HCT116 (cell line): ENCODE measurements around the gene GALNT17. TPM values are rescaled to one million over a fixed set of nuclear protein-coding genes. Genes with fewer than 3 reads are reported as not detected.

Source experiments
- ATAC-seq: fragments of 200-7000 bp; cut with Tn5 transposase; 2 replicates; pipeline ENCODE4 v1.9.1; 2020; ENCODE audit warnings: mild to moderate bottlenecking, moderate library complexity
- BruUV-seq: library from RNA; stranded (reverse); fragments of 400-500 nt; replicated peaks from 2 replicates; lab custom pipeline; 2021; lab: Mats Ljungman, UMichigan
- CTCF ChIA-PET: fragments of 300-600 bp; sonication (Branson Sonifier 250); formaldehyde crosslinking; loops from one replicate; lab custom pipeline; 2021; ENCODE audit warnings: antibody characterized with exemption; lab: Charles Lee
- POLR2A ChIA-PET: fragments of 300-600, 350-600 bp; sonication (Branson Sonifier 250); formaldehyde crosslinking; loops from one replicate; lab custom pipeline; 2021; ENCODE audit warnings: antibody characterized with exemption; lab: Charles Lee
- RAD21 ChIA-PET, 2 experiments: fragments of 300-600 bp; sonication (Branson Sonifier 250); formaldehyde crosslinking; loops; one replicate each; lab custom pipeline; 2023; ENCODE audit warnings: low total read pairs in 2 of 2; ENCODE audit not compliant: uncharacterized antibody in 2 of 2, unreplicated experiment in 2 of 2, low non-redundant PET in 1 of 2; lab: Charles Lee
- DNase-seq: peaks from one replicate; pipeline ENCODE4 v3.0.0-alpha.2; 2010; ENCODE audit warnings: low read depth, low spot score
- H2AFZ ChIP-seq: fragments of 200-600 bp; shearing (Covaris generic), sonication (generic); 2 replicates; pipeline ENCODE4 v1.6.1; 2017; ENCODE audit warnings: low read depth, mixed run types, mixed read lengths, antibody characterized with exemption, low read length; ENCODE audit not compliant: poor library complexity, severe bottlenecking
- H3K27ac ChIP-seq: 2 replicates; pipeline ENCODE4 v1.5.1; 2012; ENCODE audit warnings: low read depth, low read length
- H3K27me3 ChIP-seq: fragments of 200-600 bp; sonication (generic); 2 replicates; pipeline ENCODE4 v1.6.1; 2016; ENCODE audit warnings: mixed run types, low read length, mixed read lengths; ENCODE audit not compliant: insufficient read depth
- H3K36me3 ChIP-seq, 2 experiments: fragments of 200-500 bp in 1 of 2; fragments of 200-600 bp in 1 of 2; sonication (Bioruptor generic) in 1 of 2; sonication (generic) in 1 of 2; 2 replicates each; pipeline versions ENCODE4 v1.5.1 to v1.6.1; 2014 to 2016; ENCODE audit warnings: low read length in 2 of 2, inconsistent platforms in 1 of 2, mixed read lengths in 1 of 2, mixed run types in 1 of 2; ENCODE audit not compliant: insufficient read depth in 2 of 2, control insufficient read depth in 1 of 2
- H3K4me1 ChIP-seq, 2 experiments: fragments of 200-600 bp in 1 of 2; sonication (generic) in 1 of 2; 2 replicates each; pipeline versions ENCODE4 v1.5.1 to v1.6.1; 2012 to 2017; ENCODE audit warnings: low read length in 2 of 2, inconsistent platforms in 1 of 2, mild to moderate bottlenecking in 1 of 2, mixed read lengths in 1 of 2, mixed run types in 1 of 2, moderate library complexity in 1 of 2; ENCODE audit not compliant: insufficient read depth in 2 of 2, control insufficient read depth in 1 of 2
- H3K4me2 ChIP-seq: fragments of 200-600 bp; sonication (generic); 2 replicates; pipeline ENCODE4 v1.6.1; 2017; ENCODE audit warnings: mixed run types, low read length, mixed read lengths
- H3K4me3 ChIP-seq, 2 experiments: fragments of 200-600 bp in 1 of 2; sonication (generic) in 1 of 2; replicated peaks in 1 of 2; 2 replicates each; pipeline ENCODE4 v1.5.1; 2011 to 2016; ENCODE audit warnings: low read length in 2 of 2, control low read depth in 1 of 2, low read depth in 1 of 2, mild to moderate bottlenecking in 1 of 2, mixed read lengths in 1 of 2, mixed run types in 1 of 2
- H3K79me2 ChIP-seq: fragments of 200-600 bp; sonication (generic); 2 replicates; pipeline ENCODE4 v1.6.1; 2017; ENCODE audit warnings: mild to moderate bottlenecking, mixed run types, low read length, moderate library complexity, mixed read lengths; ENCODE audit not compliant: insufficient read depth
- H3K9ac ChIP-seq: fragments of 200-600 bp; sonication (generic); 2 replicates; pipeline ENCODE4 v1.6.1; 2016; ENCODE audit warnings: low read length, mixed read lengths
- H3K9me2 ChIP-seq: fragments of 200-600 bp; sonication (generic), shearing (Covaris generic); 2 replicates; pipeline ENCODE4 v1.6.1; 2017; ENCODE audit warnings: mixed run types, mild to moderate bottlenecking, moderate library complexity; ENCODE audit not compliant: insufficient read depth
- H3K9me3 ChIP-seq, 2 experiments: fragments of 200-500 bp in 1 of 2; fragments of 200-600 bp in 1 of 2; sonication (Bioruptor generic) in 1 of 2; sonication (generic) in 1 of 2; 2 replicates each; pipeline ENCODE4 v1.6.1; 2014 to 2017; ENCODE audit warnings: low read length in 2 of 2, mixed read lengths in 2 of 2, inconsistent platforms in 1 of 2, low read depth in 1 of 2, mild to moderate bottlenecking in 1 of 2, mixed run types in 1 of 2, moderate library complexity in 1 of 2; ENCODE audit not compliant: control insufficient read depth in 1 of 2, insufficient read depth in 1 of 2
- H4K20me1 ChIP-seq: fragments of 200-600 bp; sonication (generic), shearing (Covaris generic); 2 replicates; pipeline ENCODE4 v1.6.1; 2017; ENCODE audit warnings: mixed run types, mild to moderate bottlenecking, moderate library complexity; ENCODE audit not compliant: insufficient read depth
- CBX3 ChIP-seq: IDR thresholded peaks from 2 replicates; pipeline ENCODE4 v1.6.1; 2012; ENCODE audit warnings: low read depth
- CEBPB ChIP-seq: IDR thresholded peaks from 2 replicates; pipeline ENCODE4 v1.6.1; 2012; ENCODE audit warnings: low read depth
- EGR1 ChIP-seq: IDR thresholded peaks from 2 replicates; pipeline ENCODE4 v1.6.1; 2012; ENCODE audit warnings: low read depth
- ELF1 ChIP-seq: IDR thresholded peaks from 2 replicates; pipeline ENCODE4 v1.6.1; 2012; ENCODE audit warnings: low read depth, borderline replicate concordance
- EZH2phosphoT487 ChIP-seq: fragments of 200-600 bp; IDR thresholded peaks from 2 replicates; pipeline ENCODE4 v1.6.1; 2018; ENCODE audit warnings: antibody characterized with exemption, borderline replicate concordance
- MAX ChIP-seq: IDR thresholded peaks from 2 replicates; pipeline ENCODE4 v1.6.1; 2012
- POLR2A ChIP-seq: IDR thresholded peaks from 2 replicates; pipeline ENCODE4 v1.7.0; 2011; ENCODE audit warnings: borderline replicate concordance; ENCODE audit not compliant: insufficient read depth, insufficient read length; ENCODE audit errors: extremely low read depth
- POLR2AphosphoS5 ChIP-seq: IDR thresholded peaks from 2 replicates; pipeline ENCODE4 v1.6.1; 2011; ENCODE audit warnings: mild to moderate bottlenecking, low read depth, low read length, moderate library complexity
- RAD21 ChIP-seq: IDR thresholded peaks from 2 replicates; pipeline ENCODE4 v1.6.1; 2012; ENCODE audit warnings: low read depth, mild to moderate bottlenecking
- SP1 ChIP-seq: IDR thresholded peaks from 2 replicates; pipeline ENCODE4 v1.6.1; 2012; ENCODE audit warnings: low read depth
- YY1 ChIP-seq: IDR thresholded peaks from 2 replicates; pipeline ENCODE4 v1.6.1; 2011; ENCODE audit warnings: low read length, low read depth, moderate library complexity, mild to moderate bottlenecking; ENCODE audit not compliant: insufficient replicate concordance; ENCODE audit errors: extremely low read depth
- intact Hi-C: fragments of 100-400 bp; cut with micrococcal nuclease; formaldehyde crosslinking; loops from 2 replicates; pipeline ENCODE4 v1.10.0; 2022
- total RNA-seq: library from RNA; stranded (reverse); gene quantifications from one replicate; pipeline ENCODE4 v1.2.1, GENCODE V29; 2021; ENCODE audit not compliant: unreplicated experiment

GALNT17 gene
- total RNA-seq, 1 experiment from 2014 or later, result not detected

- TF ChIP-seq ELF1 (no peak), SP1 (no peak)
Measured at GRCh38 chr7:71237945-71238344, 106.0 kb downstream of the GALNT17 start (continued).

GRCh38 chr7:71238581-71239295, 106.8 kb downstream of the GALNT17 start:
- TF ChIP-seq YY1, result no peak
- no TSS peak for BruUV-seq

GRCh38 chr7:71239586-71240268, 107.8 kb downstream of the GALNT17 start:
- H3K9me3 ChIP-seq, result peaks cover 3 to 8% of the 10 kb centered on the region in 2 experiments; a peak in 2 of 4 replicates
- H3K4me2 ChIP-seq, result no peak overlapping the region
- no peaks in the 10 kb centered on the region for H4K20me1 ChIP-seq
- no peak overlapping the region for H3K4me3 ChIP-seq
- no peaks in the 10 kb centered on the region for H3K79me2 ChIP-seq
- DNase-seq (no peak), ATAC-seq (no peak)
- H3K36me3 ChIP-seq, result no peaks in the 10 kb centered on the region
- no peak overlapping the region for H2AFZ ChIP-seq
- BruUV-seq, result no TSS peak
- no peak overlapping the region for H3K27ac ChIP-seq
- no peaks in the 10 kb centered on the region for H3K4me1 ChIP-seq
- no peaks in the 10 kb centered on the region for H3K9me2 ChIP-seq
- H3K27me3 ChIP-seq, result no peaks in the 10 kb centered on the region
- POLR2A ChIA-PET, result no interaction called here
- CTCF ChIA-PET, result no interaction called here
- intact Hi-C loops, result no loop called here
- TF ChIP-seq EGR1 (no peak), RAD21 (no peak), EZH2phosphoT487 (no peak), POLR2A (no peak), MAX (no peak), CEBPB (no peak), CBX3 (no peak), POLR2AphosphoS5 (no peak)
- RAD21 ChIA-PET, result no interaction called here
- no peak overlapping the region for H3K9ac ChIP-seq

More at GRCh38 chr7:71238581-71239295, 106.8 kb downstream of the GALNT17 start:
- Histone ChIP-seq H3K4me1 (no peaks in the 10 kb centered on the region), H3K79me2 (no peaks in the 10 kb centered on the region), H2AFZ (no peak overlapping the region), H3K27me3 (no peaks in the 10 kb centered on the region), H3K4me2 (no peak overlapping the region), H3K27ac (no peak overlapping the region), H3K4me3 (no peak overlapping the region), H3K9me3 (peaks cover 0 to 8% of the 10 kb centered on the region in 2 experiments; a peak in 2 of 4 replicates), H3K36me3 (no peaks in the 10 kb centered on the region), H3K9ac (no peak overlapping the region), H4K20me1 (no peaks in the 10 kb centered on the region), H3K9me2 (no peaks in the 10 kb centered on the region)
- CTCF ChIA-PET, result no interaction called here
- RAD21 ChIA-PET, result no interaction called here
- no peak for ATAC-seq
- intact Hi-C loops, result no loop called here
- POLR2A ChIA-PET, result no interaction called here
- no peak for DNase-seq
